Measurements from ENCODE around the gene BABAM2.
"Not testable (repeated sequence)": the region's sequence is repeated elsewhere in the genome, so short reads cannot be mapped to it uniquely, and the experiment has no call there.

Gene BABAM2

DNA sequence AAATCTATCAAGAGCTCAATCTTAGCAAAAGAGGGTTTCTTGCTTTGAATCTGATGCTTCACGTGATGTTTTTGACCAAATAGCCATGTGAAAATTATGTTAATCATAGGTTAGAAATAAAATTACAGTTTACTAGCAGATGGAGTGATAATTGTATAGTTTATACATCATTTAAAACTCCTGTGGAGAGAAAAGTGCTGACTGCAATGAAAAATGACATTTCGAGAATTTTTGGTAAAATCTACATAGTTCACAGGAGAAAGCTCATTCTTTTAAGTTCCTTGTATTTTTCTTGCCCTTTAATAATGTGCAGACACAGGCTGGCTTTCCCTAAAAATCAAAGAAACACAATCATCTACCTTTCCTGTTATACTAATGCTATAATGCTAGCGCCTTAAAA is 33.6 kb upstream of the BABAM2 start:
- no peak overlapping the region for H3K4me3 ChIP-seq (ENCODE audit: low read depth, low read length)
- TF ChIP-seq, protein P1, sequence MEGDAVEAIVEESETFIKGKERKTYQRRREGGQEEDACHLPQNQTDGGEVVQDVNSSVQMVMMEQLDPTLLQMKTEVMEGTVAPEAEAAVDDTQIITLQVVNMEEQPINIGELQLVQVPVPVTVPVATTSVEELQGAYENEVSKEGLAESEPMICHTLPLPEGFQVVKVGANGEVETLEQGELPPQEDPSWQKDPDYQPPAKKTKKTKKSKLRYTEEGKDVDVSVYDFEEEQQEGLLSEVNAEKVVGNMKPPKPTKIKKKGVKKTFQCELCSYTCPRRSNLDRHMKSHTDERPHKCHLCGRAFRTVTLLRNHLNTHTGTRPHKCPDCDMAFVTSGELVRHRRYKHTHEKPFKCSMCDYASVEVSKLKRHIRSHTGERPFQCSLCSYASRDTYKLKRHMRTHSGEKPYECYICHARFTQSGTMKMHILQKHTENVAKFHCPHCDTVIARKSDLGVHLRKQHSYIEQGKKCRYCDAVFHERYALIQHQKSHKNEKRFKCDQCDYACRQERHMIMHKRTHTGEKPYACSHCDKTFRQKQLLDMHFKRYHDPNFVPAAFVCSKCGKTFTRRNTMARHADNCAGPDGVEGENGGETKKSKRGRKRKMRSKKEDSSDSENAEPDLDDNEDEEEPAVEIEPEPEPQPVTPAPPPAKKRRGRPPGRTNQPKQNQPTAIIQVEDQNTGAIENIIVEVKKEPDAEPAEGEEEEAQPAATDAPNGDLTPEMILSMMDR (IDR thresholded peaks at IDR 0.05; ENCODE audit: low read depth, low read length) = no peak
- no peak for TF ChIP-seq MYC (IDR thresholded peaks at IDR 0.05; ENCODE audit: low read depth, low read length)
- TF ChIP-seq, protein P2, sequence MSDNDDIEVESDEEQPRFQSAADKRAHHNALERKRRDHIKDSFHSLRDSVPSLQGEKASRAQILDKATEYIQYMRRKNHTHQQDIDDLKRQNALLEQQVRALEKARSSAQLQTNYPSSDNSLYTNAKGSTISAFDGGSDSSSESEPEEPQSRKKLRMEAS (IDR thresholded peaks at IDR 0.05; ENCODE audit: low read depth, low read length) = no peak
- no peak for TF ChIP-seq POLR2A (IDR thresholded peaks at IDR 0.05; ENCODE audit: extremely low read depth, insufficient read length)
- DNase-seq (ENCODE audit: low read depth) = no peak

DNA sequence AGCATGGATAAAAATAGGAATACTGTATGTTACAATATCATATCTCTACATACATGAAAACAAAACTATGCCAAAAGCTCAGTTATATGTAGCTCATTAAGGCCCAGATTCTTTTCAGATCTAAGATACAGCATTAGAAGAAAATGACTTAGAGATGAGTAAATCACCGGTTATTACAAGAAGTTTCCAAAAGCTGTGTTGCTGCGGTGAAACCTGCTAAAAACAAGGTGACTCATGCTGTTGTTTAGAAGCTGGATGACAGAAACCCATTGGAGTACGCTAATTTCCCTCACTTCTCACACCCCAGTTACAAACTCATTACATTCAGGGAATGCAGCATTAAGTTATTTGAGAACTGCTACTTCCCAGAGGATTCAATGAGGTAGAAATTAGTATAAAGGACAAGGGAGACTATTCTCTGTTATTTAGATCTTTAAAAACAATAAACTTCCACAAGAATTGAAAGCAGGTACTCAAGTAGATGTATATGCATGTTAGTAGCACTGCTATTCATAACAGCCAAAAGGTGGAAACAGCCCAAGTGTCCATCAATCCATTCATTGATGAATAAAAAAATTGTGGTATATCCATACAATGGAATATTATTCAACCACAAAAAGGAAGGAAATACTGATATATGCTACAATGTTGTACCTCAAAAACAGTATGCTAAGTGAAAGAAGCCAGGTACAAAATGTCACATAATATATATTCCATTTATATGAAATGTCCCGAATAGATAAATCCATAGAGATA is 32.9 kb upstream of the BABAM2 start:
- no peak for TF ChIP-seq POLR2A (IDR thresholded peaks at IDR 0.05; ENCODE audit: extremely low read depth, insufficient read length)
- no peak for DNase-seq (ENCODE audit: low read depth)
- H3K4me3 ChIP-seq (ENCODE audit: low read depth, low read length) = no peak overlapping the region

DNA sequence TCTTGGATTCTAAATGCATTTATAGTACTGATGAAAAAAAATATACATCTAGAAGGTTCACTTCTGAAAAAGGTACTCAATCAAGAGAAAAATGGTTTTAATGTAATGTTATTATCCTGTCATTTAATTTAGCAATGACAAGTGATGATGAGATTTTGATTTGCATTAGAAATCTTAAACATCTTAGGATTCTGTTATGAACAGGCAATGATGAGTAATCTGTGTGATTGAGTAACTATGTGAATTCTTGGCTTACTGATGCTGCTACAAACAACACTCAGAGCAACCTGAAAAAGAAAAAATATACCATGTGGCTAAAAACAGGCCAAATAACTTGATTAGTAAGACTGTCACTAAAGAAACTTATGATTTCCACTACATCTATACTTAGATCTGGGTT is 30.4 kb upstream of the BABAM2 start:
- no peak overlapping the region for H3K4me3 ChIP-seq (ENCODE audit: low read depth, low read length)
- TF ChIP-seq POLR2A (IDR thresholded peaks at IDR 0.05; ENCODE audit: extremely low read depth, insufficient read length) = no peak
- TF ChIP-seq, protein P2 (IDR thresholded peaks at IDR 0.05; ENCODE audit: low read depth, low read length) = no peak
- TF ChIP-seq, protein P1 (IDR thresholded peaks at IDR 0.05; ENCODE audit: low read depth, low read length) = no peak
- peak; percentile 35 for DNase-seq (ENCODE audit: low read depth)

DNA sequence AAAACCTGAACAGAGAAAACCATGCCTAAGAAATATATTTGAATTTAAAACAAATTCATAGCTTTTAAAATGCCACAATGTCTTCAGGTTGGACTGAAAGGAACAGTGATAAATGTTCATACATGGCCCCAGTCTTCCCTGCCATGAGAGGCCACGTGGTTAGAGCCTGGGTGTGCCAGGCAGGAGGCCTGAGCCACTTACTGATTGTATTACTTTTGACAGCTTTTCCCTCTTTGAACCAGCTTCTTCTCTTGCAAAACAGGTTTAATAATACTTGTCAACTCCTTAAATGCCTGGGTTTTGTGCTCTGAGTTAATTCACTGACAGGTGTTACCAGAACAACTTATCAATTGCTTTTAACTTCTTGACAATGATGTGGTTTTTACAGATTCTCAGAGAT is 27.4 kb upstream of the BABAM2 start:
- TF ChIP-seq MYC (IDR thresholded peaks at IDR 0.05; ENCODE audit: low read depth, low read length) (no peak), POLR2A (IDR thresholded peaks at IDR 0.05; ENCODE audit: extremely low read depth, insufficient read length) (no peak)
- TF ChIP-seq, protein P2 (IDR thresholded peaks at IDR 0.05; ENCODE audit: low read depth, low read length) = no peak
- TF ChIP-seq, protein P1 (IDR thresholded peaks at IDR 0.05; ENCODE audit: low read depth, low read length) = no peak
- no peak overlapping the region for H3K4me3 ChIP-seq (ENCODE audit: low read depth, low read length)
- DNase-seq (ENCODE audit: low read depth) = peak; percentile 18

DNA sequence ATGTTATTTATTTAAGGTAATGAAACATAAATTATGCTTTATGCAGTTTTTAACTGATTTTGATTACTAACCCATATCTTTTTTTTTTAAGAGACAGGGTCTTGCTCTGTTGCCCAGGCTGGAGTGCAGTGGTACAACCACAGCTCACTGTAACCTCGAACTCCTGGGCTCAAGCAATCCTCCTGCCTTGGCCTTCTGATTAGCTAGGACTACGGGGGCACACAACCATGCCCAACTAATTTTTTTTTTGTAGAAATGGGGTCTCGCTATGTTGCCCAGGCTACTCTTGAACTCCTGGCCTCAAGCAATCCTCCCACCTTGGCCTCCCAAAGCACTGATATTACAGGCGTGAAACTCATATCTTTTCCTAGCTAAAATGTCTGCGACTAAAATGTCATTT is 26.6 kb upstream of the BABAM2 start:
- not testable (repeated sequence) for DNase-seq (ENCODE audit: low read depth); H3K4me3 ChIP-seq (ENCODE audit: low read depth, low read length)

DNA sequence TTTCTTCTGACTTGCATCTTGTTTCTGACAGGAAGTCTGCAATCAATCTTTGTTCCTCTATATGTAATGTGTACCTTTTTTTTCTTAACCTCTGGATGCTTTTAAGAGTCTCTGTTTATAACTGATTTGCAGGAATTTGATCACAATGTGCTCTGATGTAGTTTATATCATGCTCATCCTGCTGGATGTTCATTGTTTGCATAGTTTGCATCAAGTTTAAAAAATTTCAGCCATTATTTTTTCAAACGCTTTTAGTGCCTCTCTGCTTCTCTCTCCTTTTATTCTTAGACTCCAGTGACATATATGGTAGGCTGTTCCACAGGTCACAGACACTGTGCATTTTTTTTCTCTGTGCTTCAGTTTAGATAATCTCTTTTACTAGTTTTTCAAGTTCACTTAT is 24.3 kb upstream of the BABAM2 start:
- H3K4me3 ChIP-seq (ENCODE audit: low read depth, low read length) = no peak overlapping the region
- no peak for DNase-seq (ENCODE audit: low read depth)
- TF ChIP-seq, protein P1 (IDR thresholded peaks at IDR 0.05; ENCODE audit: low read depth, low read length) = no peak
- TF ChIP-seq POLR2A (IDR thresholded peaks at IDR 0.05; ENCODE audit: extremely low read depth, insufficient read length) (no peak), MYC (IDR thresholded peaks at IDR 0.05; ENCODE audit: low read depth, low read length) (no peak)
- TF ChIP-seq, protein P2 (IDR thresholded peaks at IDR 0.05; ENCODE audit: low read depth, low read length) = no peak

DNA sequence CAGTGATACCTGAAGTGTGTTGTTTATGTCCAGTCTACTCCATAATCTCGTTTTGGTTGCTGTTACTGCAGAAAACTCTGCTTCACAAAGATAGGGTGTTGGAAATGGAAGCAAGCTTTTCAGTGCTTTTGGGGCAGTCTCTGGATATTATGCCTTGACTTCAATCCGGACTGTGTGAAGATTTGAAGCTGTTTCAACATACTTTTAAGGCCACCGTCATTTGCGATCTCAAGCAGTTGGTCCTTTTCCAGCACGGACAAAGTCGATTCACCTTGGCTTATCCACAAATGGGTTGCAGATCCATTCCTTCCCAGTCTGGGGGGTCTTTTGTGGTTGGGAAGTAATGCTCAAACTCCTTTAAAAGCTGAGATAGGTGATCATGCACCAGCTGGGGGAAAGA is 20.8 kb upstream of the BABAM2 start:
- DNase-seq (ENCODE audit: low read depth) = no peak

More for the DNA sequence above, 20.8 kb upstream of the BABAM2 start:
- no peak for TF ChIP-seq MYC (IDR thresholded peaks at IDR 0.05; ENCODE audit: low read depth, low read length)
- no peak for TF ChIP-seq POLR2A (IDR thresholded peaks at IDR 0.05; ENCODE audit: extremely low read depth, insufficient read length)
- TF ChIP-seq, protein P2 (IDR thresholded peaks at IDR 0.05; ENCODE audit: low read depth, low read length) = no peak
- TF ChIP-seq, protein P1 (IDR thresholded peaks at IDR 0.05; ENCODE audit: low read depth, low read length) = no peak
- no peak overlapping the region for H3K4me3 ChIP-seq (ENCODE audit: low read depth, low read length)
